ENCODE measurements around the gene ALPL. TPM values are rescaled to one million over a fixed set of nuclear protein-coding genes. Genes with fewer than 3 reads are reported as not detected.

The ALPL gene
- total and polyA plus RNA-seq, 2 of the 4 experiments (the other 2 are of a cell fraction) = 0.54 to 2.2 TPM

- Histone ChIP-seq H2AFZ (replicated peaks; ENCODE audit: low read length, poor library complexity) (no peak overlapping the region), H2BK5ac (ENCODE audit: low read depth, low read length, poor library complexity, severe bottlenecking) (no peak overlapping the region), H4K8ac (ENCODE audit: low read depth in 2 of 2, low read length in 2 of 2) (no peak overlapping the region), H3K36me3 (ENCODE audit: control insufficient read depth, insufficient read depth, low read length) (no peaks in the 10 kb centered on the region), H3K4ac (ENCODE audit: low read depth, low read length) (no peak overlapping the region), H2AK5ac (ENCODE audit: low read depth, low read length) (no peak overlapping the region), H3K79me1 (ENCODE audit: low read depth in 1 of 2, low read length in 2 of 2) (no peaks in the 10 kb centered on the region), H3K4me2 (ENCODE audit: low read depth, low read length) (no peak overlapping the region), H3K9ac (ENCODE audit: low read depth, low read length) (no peak overlapping the region), H3K4me3 (ENCODE audit: insufficient read depth, low read depth, low read length) (no peak overlapping the region), H4K5ac (ENCODE audit: low read depth, low read length) (no peak overlapping the region), H3K9me1 (ENCODE audit: insufficient read depth, low read length) (peaks cover 6% of the 10 kb centered on the region; the same call in 1 of the 2 replicates), H4K91ac (ENCODE audit: insufficient read depth, low read depth, low read length) (no peak overlapping the region), H4K20me1 (ENCODE audit: insufficient read depth, low read length) (no peaks in the 10 kb centered on the region), H3K27ac (ENCODE audit: insufficient read depth, low read length) (no peak overlapping the region), H3K56ac (ENCODE audit: extremely low read depth, insufficient read depth, low read length) (no peak overlapping the region), H2BK20ac (ENCODE audit: low read depth, low read length) (no peak overlapping the region), H3K9me3 (ENCODE audit: control insufficient read depth, insufficient read depth, low read length) (no peaks in the 10 kb centered on the region), H3K27me3 (ENCODE audit: control insufficient read depth, insufficient read depth, low read length) (peaks cover 18% of the 10 kb centered on the region), H2BK15ac (ENCODE audit: low read depth, low read length) (no peak overlapping the region), H3K14ac (replicated peaks; ENCODE audit: low read depth, low read length) (no peak overlapping the region), H2AK9ac (replicated peaks; ENCODE audit: low read depth, low read length, poor library complexity) (no peak overlapping the region), H3K23ac (ENCODE audit: low read depth, low read length) (no peak overlapping the region), H3K4me1 (ENCODE audit: control insufficient read depth, insufficient read depth, low read length) (peaks cover 7% of the 10 kb centered on the region), H3K18ac (ENCODE audit: low read depth, low read length) (no peak overlapping the region), H2BK120ac (ENCODE audit: low read depth, low read length) (no peak overlapping the region)
- WGBS, 2 experiments (ENCODE audit: extremely low coverage in 2 of 2, insufficient read length in 1 of 2) = 80% methylated on average over 7 of the region's 13 CpGs; no CpG with 5 or more reads in 1 of the 2 experiments
- TF ChIP-seq CTCF (conservative IDR thresholded peaks at IDR 0.05; ENCODE audit: low read depth, low read length) = peak; percentile 30
- no peak for TF ChIP-seq RCOR1 (IDR thresholded peaks at IDR 0.05; ENCODE audit: insufficient replicate concordance, low read length)
- peak; percentile 17; the same call in 1 of the 2 replicates for TF ChIP-seq RAD21 (IDR thresholded peaks at IDR 0.05; ENCODE audit: low read length)
- DNase-seq (no peak), ATAC-seq (ENCODE audit: low read depth) (no peak)
- BruUV-seq (replicated peaks) = no TSS peak
- POLR2A ChIA-PET (ENCODE audit: unreplicated experiment) = no interaction called here
- dilution Hi-C loops (cut with HindIII; ENCODE audit: low sequenced_read_pairs, unreplicated experiment) = no loop called here
- intact Hi-C loops (cut with micrococcal nuclease) = loop anchor here (5.0 to 10.0 kb wide), 2 partner anchors 47 to 115 kb away; no protein-coding TSS in a partner anchor
- CTCF ChIA-PET = no interaction called here
- in situ Hi-C loops (cut with MboI; ENCODE audit: low sequenced_read_pairs) = no loop called here
These were observed 30.7 kb downstream of the ALPL start for GRCh38 chr1:21539933-21540332.

Data from IMR-90 (cell line).